ENCODE measurements around the gene ACSL5.

ACSL5 gene

DNA sequence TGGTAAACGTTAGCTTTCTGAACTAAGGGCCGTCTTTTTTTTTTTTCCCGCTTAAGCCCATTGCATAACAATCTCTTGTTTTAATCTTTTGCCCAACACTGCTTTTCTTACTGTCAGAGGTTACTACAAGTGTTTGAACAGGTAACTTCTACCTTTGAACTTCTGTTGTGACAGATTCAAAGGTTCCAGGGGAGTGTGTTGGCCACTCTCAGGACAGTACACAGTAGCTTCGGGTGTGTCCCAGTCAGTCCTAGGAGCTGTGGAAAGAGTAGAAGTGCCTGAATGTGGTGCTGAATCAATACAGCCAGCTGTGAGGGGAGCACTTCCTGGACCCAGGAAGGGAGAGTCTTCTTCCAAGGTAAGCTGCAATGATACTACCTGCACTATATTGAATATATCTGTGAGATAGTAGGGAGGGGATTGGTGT lies at the start of gene ACSL5:
ACSL5 (plus strand) TSS at position 205 of the 427 bp plus-strand sequence. CDS start 20,831 bp downstream, outside the sequence.
- no peak for DNase-seq

GRCh38 chr10:112327678-112328077 lies 46.2 kb upstream of the ACSL5 start:
- no peak for DNase-seq

- DNase-seq: no peak
Observed at GRCh38 chr10:112330162-112330561, 43.8 kb upstream of the ACSL5 start.

DNA sequence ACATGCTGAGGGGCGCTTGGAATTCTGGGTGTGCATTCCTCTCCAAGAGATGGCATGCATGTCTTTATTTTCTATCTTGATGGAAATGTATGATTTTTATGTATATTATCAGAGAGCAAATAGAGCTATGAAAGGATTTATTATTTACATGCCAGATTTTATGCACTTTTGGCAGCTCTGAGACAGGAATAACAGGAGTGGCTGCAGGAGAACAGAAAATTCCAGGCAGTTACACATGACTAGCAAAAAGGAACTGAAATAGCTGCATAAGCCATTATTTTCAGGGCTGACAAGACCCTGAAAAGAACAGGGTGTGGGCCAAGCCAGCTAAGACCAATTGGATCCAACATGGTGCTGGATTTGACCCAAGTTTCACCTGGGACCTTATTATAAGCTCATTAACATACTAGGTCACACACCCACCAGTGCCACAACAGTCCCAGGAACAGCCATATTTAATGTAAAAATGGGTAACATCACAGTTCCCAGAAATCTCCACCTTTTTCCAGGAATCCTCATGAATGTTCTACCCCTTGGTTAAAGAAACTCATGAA lies 43.2 kb upstream of the ACSL5 start:
- no peak for DNase-seq

DNA sequence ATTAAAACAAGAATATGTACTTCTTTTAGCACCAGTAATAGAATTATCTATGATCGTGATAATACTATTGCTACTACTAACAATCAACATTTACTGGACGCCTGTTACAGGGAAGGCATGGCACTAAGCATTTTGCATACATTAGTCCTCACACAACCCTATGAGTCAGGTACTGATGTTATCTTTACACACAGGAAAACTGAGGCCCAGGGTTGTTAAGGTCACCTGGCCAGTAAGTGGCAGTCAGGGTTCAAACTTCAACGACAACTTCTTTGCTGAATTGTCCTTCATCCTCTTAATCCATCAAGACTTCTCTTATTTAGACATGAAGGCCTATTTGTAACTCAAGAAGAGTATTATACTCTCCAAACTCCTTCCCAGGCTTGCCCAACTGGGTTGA lies 41.9 kb upstream of the ACSL5 start:
- no peak for DNase-seq

GRCh38 chr10:112332509-112333228 lies 41.2 kb upstream of the ACSL5 start:
- DNase-seq: peak in 3 of 56 donors; percentile 1

GRCh38 chr10:112333452-112333851 lies 40.5 kb upstream of the ACSL5 start:
- DNase-seq: no peak

- DNase-seq: no peak
Observed at GRCh38 chr10:112335111-112335867, 38.6 kb upstream of the ACSL5 start.

DNA sequence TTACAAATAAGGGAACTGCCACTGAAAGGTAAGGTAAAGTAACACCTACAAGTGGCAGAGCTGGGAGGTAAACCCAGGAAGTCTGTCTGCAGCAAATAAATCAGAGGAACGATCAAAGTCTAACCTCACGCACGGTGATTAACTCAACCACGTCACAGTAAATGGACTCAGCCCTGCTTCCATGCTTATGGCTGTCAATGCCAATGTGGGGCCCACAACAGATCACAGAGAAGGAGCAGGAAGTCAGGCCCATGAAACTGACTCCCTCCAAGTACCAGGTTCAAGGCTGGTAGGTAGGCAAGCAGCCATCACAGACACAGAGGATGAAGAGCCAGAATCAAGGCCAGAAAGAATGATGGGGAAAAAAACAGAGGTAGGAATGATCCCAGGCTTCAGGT lies 38.0 kb upstream of the ACSL5 start:
- no peak for DNase-seq

GRCh38 chr10:112336556-112337201 lies 37.2 kb upstream of the ACSL5 start:
- no peak for DNase-seq

GRCh38 chr10:112338957-112339356 lies 35.0 kb upstream of the ACSL5 start:
- DNase-seq: no peak

DNA sequence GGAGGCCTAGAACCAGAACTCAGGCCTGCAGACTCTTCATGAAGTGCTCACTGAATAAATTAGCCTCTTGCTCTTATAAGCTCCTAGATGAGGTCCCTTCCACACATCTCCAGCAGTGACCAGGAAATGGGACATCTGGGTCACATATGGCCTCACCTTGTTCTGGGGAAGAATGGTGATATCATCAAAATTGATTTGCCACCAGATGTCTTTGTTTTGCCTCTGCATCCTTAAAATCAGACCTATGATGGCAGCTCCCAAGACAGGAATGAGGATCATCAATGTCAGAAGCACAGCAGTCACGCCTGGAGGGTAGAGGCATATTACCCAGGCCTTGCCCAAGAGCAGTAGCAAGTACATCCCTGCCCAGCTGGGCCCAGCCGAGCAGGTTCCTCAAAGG lies 33.3 kb upstream of the ACSL5 start:
- no peak for DNase-seq

- no peak for DNase-seq
Observed at GRCh38 chr10:112343056-112343806, 30.7 kb upstream of the ACSL5 start.

DNA sequence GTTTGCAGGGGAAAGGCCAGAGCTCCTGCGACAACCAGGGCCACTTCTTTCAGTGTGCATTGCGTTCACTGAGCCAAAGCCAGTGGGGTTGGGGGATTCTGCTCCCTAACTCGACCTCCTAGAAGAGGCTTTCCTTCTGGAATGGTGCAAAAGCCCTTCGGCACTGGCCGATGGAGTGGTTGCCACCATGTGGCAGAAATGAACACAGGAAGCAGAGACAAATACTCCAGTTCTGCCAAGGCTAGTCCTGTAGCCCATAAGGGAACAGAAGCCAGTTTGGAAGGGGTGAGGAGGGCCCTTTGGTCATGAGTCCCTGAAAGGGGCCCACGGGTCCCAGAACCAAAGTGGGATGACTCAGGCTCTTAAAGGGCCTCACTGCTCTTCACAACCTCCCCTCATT lies 29.7 kb upstream of the ACSL5 start:
- DNase-seq: no peak

- no peak for DNase-seq
Observed at GRCh38 chr10:112345202-112345601, 28.7 kb upstream of the ACSL5 start.

DNA sequence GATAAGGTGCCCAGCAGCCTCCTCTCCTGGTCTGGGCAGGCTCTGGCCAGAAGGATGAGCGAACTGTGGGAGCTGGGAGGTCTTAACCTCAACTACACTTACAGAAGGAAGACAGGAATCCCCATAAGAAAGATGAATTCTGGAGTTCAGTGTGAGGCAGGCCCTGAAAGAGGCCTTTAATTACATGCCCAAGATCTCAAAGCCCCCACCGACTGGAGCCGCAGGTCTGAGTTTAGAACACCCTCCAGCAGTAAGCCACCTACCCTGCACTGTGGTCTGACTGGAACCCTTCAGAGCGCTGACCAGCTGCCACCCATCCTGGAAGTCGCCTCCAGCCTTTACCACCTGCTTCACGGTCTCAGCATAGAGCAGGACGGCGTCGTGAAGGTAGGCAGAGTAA lies 28.2 kb upstream of the ACSL5 start:
- no peak for DNase-seq

GRCh38 chr10:112346774-112347173 lies 27.1 kb upstream of the ACSL5 start:
- no peak for DNase-seq

DNA sequence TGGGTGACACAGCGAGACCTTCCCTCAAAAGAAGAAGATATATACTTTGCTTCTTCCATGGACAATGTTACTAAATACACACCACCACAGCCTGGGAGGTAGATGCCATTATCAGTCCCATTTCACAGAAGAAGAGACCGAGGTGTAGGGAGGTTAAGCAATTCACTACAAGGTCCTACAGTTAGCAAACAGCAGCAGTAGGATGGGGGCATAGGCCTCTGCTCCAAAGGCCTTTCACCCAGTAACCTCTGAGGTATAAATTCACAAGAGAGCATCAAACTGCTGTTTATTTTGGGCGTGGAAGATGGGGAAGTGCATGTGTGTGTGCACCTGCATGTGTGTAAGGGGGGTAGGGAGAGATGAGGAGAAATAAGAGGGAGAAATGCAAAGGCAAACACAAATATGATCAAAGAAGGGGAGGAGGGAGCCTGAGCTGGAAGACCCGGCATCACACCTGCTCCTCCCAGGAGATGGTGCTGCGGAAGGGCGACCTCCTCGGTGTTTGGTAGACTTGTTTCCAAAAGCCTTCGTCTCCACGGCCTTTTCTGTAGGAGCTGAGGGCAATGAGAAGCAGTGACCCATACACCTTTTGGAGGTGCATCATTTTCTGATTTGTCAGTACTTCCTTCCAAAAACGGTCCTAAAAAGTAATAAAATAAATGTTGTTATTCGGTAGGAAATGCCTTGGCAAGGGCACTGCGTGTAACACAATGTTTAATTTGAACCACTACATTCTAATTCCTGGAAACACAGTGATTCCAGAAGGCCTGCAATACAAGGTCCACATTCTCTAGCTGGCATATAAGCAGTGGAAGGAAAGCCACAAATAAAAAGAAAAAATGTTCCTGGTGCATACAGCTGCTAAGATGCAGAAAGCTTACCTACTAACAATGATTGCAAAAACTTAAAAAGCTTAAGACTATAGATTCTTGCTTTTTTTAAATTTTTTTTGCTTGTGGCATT lies 25.9 kb upstream of the ACSL5 start:
- no peak for DNase-seq

GRCh38 chr10:112348759-112349158 lies 25.2 kb upstream of the ACSL5 start:
- DNase-seq: no peak

DNA sequence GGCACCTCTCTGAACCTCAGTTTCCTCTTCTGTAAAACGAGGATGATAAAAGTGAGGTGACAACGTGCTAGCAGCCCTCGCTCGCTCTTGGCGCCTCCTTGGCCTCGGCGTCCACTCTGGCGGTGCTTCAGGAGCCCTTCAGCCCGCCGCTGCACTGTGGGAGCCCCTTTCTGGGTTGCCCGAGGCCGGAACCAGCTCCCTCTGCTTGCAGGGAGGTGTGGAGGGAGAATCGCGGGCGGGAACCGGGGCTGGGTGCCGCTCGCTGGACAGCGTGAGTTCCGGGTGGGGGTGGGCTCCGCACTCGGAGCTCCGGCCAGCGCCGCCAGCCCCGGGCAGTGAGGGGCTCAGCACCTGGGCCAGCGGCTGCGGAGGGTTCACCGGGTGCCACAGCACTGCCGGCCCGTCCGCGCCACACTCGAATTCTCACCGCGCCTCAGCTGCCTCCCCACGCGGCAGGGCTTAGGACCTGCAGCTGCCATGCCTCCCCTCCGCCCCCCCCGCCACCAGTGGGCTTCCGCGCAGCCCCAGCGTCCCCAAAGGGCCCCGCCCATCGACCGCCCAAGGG lies 24.3 kb upstream of the ACSL5 start:
- no peak for DNase-seq

Data from amygdala (tissue), 56 donors.